ENCODE results near the gene CPM. TPM values are rescaled to one million over a fixed set of nuclear protein-coding genes. Genes with fewer than 3 reads are reported as not detected.

CPM gene
- total RNA-seq, 1 experiment from 2014 or later, result not detected

- no peak for DNase-seq (ENCODE audit: low spot score)
Observed at GRCh38 chr12:68905733-68906132, 27.2 kb downstream of the CPM start.

GRCh38 chr12:68904351-68904962, 28.5 kb downstream of the CPM start:
- no peak for DNase-seq (ENCODE audit: low spot score)

GRCh38 chr12:68903511-68903910, 29.5 kb downstream of the CPM start:
- DNase-seq (ENCODE audit: low spot score), result no peak

- DNase-seq (ENCODE audit: low spot score), result no peak
Observed at GRCh38 chr12:68901551-68901950, 31.4 kb downstream of the CPM start.

GRCh38 chr12:68901145-68901544, 31.8 kb downstream of the CPM start:
- no peak for DNase-seq (ENCODE audit: low spot score)

- no peak for DNase-seq (ENCODE audit: low spot score)
Observed at GRCh38 chr12:68900241-68900640, 32.7 kb downstream of the CPM start.

- peak; percentile 69 for DNase-seq (ENCODE audit: low spot score)
Observed at GRCh38 chr12:68899251-68899771, 33.7 kb downstream of the CPM start.

- DNase-seq (ENCODE audit: low spot score), result no peak
Observed at GRCh38 chr12:68896881-68897540, 36.0 kb downstream of the CPM start.

GRCh38 chr12:68894276-68894855, 38.6 kb downstream of the CPM start:
- no peak for DNase-seq (ENCODE audit: low spot score)

GRCh38 chr12:68893741-68894140, 39.2 kb downstream of the CPM start:
- DNase-seq (ENCODE audit: low spot score), result no peak

- no peak for DNase-seq (ENCODE audit: low spot score)
Observed at GRCh38 chr12:68893201-68893600, 39.8 kb downstream of the CPM start.

- DNase-seq (ENCODE audit: low spot score), result no peak
Observed at GRCh38 chr12:68891141-68891540, 41.8 kb downstream of the CPM start.

GRCh38 chr12:68890701-68891113, 42.3 kb downstream of the CPM start:
- DNase-seq (ENCODE audit: low spot score), result no peak

GRCh38 chr12:68888243-68888642, 44.7 kb downstream of the CPM start:
- DNase-seq (ENCODE audit: low spot score), result no peak

- DNase-seq (ENCODE audit: low spot score), result no peak
Observed at GRCh38 chr12:68887641-68888040, 45.3 kb downstream of the CPM start.

- no peak for DNase-seq (ENCODE audit: low spot score)
Observed at GRCh38 chr12:68886636-68887572, 46.1 kb downstream of the CPM start.

GRCh38 chr12:68885381-68885780, 47.6 kb downstream of the CPM start:
- no peak for DNase-seq (ENCODE audit: low spot score)

GRCh38 chr12:68884251-68884650, 48.7 kb downstream of the CPM start:
- DNase-seq (ENCODE audit: low spot score), result peak; percentile 55

- no peak for DNase-seq (ENCODE audit: low spot score)
Observed at GRCh38 chr12:68883151-68883550, 49.8 kb downstream of the CPM start.

GRCh38 chr12:68882251-68882964, 50.6 kb downstream of the CPM start:
- no peak for DNase-seq (ENCODE audit: low spot score)

GRCh38 chr12:68880660-68881325, 52.2 kb downstream of the CPM start:
- no peak for DNase-seq (ENCODE audit: low spot score)

Data from HT-29 (cell line).